GM21825 (cell line): ENCODE results near the gene FAM168A.

Experiments used
- ATAC-seq: cut with Tn5 transposase; IDR thresholded peaks from one replicate; pipeline ENCODE4 v1.9.1; 2021; ENCODE audit warnings: mild to moderate bottlenecking, moderate library complexity; ENCODE audit not compliant: unreplicated experiment

The FAM168A gene

DNA sequence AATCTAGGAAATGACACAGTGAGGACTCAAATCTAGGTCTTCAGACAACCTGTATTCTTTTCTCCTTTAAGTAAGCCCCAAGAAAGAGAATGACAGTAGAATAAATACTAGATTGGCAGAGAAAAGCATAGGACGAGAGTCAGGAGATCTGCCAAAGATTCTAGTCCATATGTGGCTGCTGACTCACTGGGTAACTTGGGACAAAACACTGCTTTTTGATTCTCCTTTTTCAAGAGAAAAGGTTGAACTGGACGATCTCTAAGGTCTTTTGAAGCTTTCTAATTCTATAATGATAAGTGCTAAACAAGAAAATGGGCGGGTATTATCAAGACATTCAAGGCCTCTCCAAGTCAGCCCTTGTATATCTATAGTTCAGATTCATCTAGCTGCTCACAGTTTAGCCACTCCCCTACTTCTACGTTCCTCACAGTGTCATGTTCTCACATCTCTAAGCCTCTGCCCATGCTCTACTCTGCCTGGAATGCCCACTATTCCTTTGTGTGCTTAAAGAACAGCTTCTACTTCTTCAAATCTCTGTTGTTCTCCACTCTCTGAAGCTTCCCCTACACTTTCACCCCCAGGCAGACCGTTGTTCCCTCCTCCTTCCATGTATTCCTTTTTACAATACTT, 168.7 kb downstream of the FAM168A start:
- no peak for ATAC-seq

DNA sequence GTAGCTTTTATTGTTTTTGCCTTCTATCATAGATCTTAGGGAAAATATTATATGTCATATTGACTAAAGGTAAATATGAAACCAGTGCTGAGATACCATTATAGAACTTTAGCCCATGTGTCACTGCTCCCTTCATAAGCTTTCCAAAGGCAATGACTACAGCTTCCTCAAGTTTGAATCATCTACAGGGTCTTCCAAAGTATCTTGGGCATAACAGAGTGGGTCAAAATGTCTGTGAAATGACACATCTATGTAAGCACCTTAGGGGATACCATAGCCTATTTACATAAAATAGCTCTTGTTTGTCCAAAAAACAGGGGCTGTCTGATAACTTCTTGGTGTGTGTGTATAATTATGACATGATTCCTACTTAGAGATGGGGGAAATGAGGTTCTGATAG, 169.2 kb downstream of the FAM168A start:
- no peak for ATAC-seq

- no peak for ATAC-seq
These were observed 169.7 kb downstream of the FAM168A start for GRCh38 chr11:73428227-73428626.

DNA sequence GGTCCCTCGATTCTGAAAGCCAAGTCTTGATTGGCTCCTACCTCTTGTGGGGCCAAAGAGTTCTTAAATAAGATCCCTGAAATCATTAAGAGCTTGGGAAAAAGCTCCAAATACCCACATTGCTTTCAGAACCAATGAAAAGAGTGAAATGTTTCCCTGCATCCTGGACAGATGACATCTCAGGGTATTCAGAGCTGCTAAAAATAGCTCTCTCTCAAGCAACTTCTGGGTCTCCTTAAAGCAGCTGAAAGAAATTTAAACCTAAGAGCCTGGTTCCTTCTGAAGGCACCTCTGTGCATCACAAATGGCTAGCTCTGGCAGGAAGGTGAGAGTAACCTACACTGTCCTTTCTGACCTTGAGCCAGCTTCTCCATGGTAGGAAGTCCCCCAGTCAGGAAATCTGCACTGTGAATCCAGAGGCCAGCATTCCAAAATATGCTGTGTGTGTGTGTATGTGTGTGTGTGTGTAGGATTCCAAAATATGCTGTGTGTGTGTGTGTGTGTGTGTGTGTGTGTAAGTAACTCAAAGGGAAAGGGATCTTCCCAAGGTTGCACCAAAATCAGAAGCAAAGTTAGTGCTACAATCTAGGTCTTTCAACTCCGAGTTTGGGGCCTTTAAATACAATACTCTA, 171.6 kb downstream of the FAM168A start:
- no peak for ATAC-seq

DNA sequence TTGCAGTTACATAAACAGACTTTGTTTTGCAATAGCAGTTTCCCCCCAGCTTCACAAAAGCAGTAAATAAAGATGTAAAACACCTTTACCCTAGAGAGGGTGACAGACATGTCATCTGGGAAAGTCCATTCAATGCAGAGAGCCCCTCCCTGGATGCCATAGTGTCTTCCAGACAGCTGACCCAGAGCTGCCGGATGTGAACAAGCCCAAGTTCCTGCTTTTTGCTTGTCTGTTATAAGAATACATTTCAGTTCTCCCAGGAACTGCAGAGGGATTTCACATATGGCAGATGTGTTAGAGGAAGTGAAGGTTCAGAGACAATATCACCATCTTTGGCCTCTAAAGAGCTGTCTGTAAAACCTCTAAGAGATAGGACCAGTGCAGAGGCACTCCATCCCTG, 172.8 kb downstream of the FAM168A start:
- no peak for ATAC-seq

DNA sequence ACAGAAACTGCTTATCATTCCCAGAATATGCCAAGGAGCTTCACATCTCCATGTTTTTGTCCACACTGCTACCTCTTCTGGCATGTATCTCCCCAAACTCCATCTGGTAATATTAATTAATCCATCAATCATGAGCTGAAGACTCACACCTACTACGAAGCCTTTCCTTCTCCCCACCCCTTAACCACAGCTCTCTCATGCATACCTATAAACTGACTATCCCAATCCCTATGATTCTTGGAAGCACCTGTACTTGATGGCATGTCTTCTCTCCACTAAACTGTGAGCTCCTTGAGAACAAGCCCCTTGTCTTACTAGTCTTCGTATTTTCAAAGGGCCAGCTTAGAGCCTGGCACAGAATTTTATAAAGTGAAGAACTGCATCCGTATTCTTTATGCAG, 174.4 kb downstream of the FAM168A start:
- no peak for ATAC-seq

- no peak for ATAC-seq
These were observed 175.0 kb downstream of the FAM168A start for GRCh38 chr11:73422886-73423285.

- ATAC-seq, result no peak
These were observed 177.8 kb downstream of the FAM168A start for GRCh38 chr11:73420136-73420535.

GRCh38 chr11:73416786-73417185, 181.1 kb downstream of the FAM168A start:
- ATAC-seq, result no peak

- no peak for ATAC-seq
These were observed 181.9 kb downstream of the FAM168A start for GRCh38 chr11:73415854-73416615.

DNA sequence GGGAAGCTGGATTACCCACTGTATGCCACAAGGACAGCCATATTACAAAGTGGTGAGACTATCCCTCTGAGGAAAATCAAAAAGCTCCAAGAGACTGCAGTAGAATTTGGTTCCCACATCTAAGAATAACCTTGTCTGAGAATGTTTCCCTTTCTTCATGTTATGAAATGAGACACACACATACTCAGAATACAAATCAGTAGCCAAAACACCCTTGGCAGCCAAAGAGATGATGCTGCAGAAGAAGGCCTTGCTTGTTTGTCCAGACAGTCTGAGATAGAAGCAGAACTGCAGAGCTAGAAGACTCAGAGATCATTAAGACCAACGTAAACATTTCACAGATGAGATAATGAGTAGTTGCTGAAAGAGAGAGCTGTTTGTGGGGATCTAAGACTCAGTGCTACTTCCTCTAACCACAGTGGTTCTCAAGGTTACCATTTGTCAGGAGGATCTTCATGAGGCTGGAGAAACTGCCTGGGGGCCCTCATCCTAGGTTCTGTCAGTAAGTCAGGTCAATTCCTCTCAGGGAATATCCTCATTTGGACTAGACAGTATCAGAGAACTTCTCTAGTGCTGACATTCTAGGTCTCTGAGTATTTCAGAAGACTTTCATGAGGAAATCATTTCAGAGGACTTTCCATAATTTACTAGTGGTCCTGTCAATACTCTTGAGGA, 182.8 kb downstream of the FAM168A start:
- ATAC-seq, result no peak

- no peak for ATAC-seq
These were observed 184.7 kb downstream of the FAM168A start for GRCh38 chr11:73413256-73413655.

GRCh38 chr11:73412308-73412707, 185.6 kb downstream of the FAM168A start:
- no peak for ATAC-seq

DNA sequence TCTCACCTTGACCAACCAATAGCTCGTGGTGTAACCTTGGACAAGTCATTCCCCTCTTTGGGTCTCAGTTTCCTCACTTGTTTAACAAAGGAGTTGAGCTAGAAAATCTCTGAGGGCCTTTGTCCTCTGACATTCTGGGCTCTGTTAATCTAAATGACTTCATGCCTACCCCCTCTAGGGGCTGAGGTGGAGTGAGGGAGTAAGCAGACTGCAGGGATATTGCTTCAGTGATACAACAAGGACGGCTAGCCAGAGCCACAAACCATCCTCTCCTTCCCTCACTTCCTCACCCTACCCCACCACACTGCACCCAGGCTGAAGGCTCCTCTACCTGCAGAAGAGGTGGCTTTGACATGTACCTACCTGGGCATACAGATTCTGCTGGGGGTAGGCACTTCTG, 186.9 kb downstream of the FAM168A start:
- no peak for ATAC-seq

GRCh38 chr11:73410627-73411026, 187.3 kb downstream of the FAM168A start:
- no peak for ATAC-seq

DNA sequence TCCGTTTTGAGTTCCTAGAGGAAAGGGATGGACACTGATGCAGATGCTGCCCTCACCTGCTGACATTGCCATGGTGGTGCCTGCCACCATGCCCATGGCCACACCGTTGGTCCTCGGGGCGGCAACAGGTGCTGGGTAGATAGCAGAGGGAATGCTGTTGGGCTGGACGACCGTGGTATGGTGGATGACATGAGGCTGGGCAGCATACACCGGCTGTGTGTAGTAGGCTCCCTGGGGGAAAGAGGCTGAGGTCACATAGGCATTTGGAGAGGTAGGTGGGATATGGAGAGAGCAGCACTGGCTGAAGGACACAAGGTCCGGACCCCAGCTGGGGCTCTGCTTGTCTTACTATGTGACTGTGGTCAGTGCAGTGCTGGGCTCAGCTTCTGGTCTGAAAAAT, 188.5 kb downstream of the FAM168A start:
- no peak for ATAC-seq

DNA sequence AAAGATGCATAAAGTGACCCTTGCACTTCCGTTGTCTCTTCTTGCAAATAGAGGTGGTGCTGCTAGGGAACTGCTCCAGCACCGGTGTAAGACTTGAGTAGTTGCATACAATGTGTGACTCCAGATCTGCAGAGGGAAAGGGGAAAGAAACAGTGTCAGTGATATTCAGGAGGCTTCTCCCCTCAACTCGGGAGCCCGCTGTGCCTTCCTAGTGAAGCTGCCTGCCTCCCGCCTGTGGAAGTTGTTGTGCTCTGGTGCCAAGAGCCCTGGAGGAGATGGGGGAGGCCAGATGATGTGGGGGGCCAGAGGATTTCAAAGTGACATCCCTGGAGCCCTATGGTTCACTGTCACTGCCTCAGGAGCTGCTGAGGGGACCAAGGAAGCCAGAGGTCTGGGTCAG, 191.3 kb downstream of the FAM168A start:
- ATAC-seq, result no peak

DNA sequence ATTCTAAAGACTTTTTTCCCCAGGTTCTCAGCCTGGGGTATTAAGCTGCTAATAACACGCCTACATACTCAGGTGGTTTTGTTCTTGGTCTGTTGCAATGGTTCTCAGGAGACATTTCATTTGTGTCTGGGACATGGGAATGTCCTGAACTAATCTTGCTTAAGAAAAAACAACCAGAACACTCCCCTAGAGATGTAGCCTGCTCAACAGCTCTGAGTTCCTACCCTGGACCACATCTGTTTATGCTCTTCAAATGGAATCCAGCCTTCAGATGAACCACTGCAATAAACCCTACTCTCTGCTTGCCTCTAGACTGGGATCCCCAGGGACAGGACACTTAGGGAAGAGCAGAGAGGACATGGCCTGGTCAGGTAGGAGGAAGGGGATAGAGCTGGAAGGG, 191.8 kb downstream of the FAM168A start:
- no peak for ATAC-seq

- ATAC-seq, result no peak
These were observed 192.8 kb downstream of the FAM168A start for GRCh38 chr11:73405146-73405510.

GRCh38 chr11:73404506-73405145, 193.3 kb downstream of the FAM168A start:
- no peak for ATAC-seq

DNA sequence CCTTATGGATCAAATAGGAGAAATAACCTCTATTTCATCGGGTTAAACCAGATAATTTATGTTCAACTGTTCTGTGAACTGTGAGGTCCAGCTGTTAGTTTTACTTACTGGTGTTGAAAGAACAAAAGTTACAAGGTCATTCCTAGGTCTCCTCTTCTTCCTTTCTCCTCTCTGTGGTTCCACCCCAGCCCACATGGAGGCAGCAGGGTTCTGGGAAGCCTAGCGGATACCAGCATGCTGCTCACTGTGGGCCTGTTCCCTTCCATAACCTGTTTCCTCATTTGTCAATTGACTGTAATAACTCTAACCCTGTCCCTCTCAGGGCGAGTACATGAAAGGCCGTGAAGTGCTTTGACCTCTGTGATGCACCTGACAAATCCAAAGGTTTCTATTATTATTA, 193.9 kb downstream of the FAM168A start:
- no peak for ATAC-seq
